OCI-LY3 (cell line): ENCODE results near the gene KRTAP10-8.

Experiments
- H2AFZ ChIP-seq: fragments of 200-600, 300-600 bp; shearing (Covaris generic); 2 replicates; pipeline ENCODE4 v1.6.0; 2014; ENCODE audit warnings: antibody characterized with exemption, low read depth, low read length
- H3K27ac ChIP-seq: fragments of 200-600, 300-600 bp; sonication (generic); 2 replicates; pipeline ENCODE4 v1.5.1; 2014; ENCODE audit warnings: mild to moderate bottlenecking, low read length, moderate library complexity, mixed read lengths
- H3K27me3 ChIP-seq: fragments of 200-600, 300-600 bp; sonication (generic); 2 replicates; pipeline ENCODE4 v1.6.1; 2014; ENCODE audit warnings: low read depth, low read length, mixed read lengths
- H3K36me3 ChIP-seq: fragments of 200-600, 300-600 bp; sonication (generic); replicated peaks from 2 replicates; pipeline ENCODE3; 2014; ENCODE audit warnings: low read depth, low read length, mixed read lengths
- H3K4me1 ChIP-seq: fragments of 300-600, 200-600 bp; sonication (generic); 2 replicates; pipeline ENCODE4 v1.6.1; 2014; ENCODE audit warnings: low read length, mixed read lengths
- H3K4me2 ChIP-seq: fragments of 200-600, 300-600 bp; sonication (generic); 2 replicates; pipeline ENCODE4 v1.6.1; 2014; ENCODE audit warnings: low read length, mixed read lengths
- H3K4me3 ChIP-seq: fragments of 300-600, 200-600 bp; sonication (generic); 2 replicates; pipeline ENCODE4 v1.5.1; 2014; ENCODE audit warnings: antibody characterized with exemption, mild to moderate bottlenecking, low read length, moderate library complexity
- H3K79me2 ChIP-seq: fragments of 300-600, 200-600 bp; shearing (Covaris generic); 2 replicates; pipeline ENCODE4 v1.6.1; 2014; ENCODE audit warnings: mild to moderate bottlenecking, low read length, mixed read lengths
- H3K9ac ChIP-seq: fragments of 300-600, 200-600 bp; shearing (Covaris generic); 2 replicates; pipeline ENCODE4 v1.6.0; 2014; ENCODE audit warnings: mild to moderate bottlenecking, low read length, moderate library complexity
- H3K9me3 ChIP-seq: fragments of 200-600, 300-600 bp; shearing (Covaris generic); 2 replicates; pipeline ENCODE4 v1.6.1; 2014; ENCODE audit warnings: low read length, mixed read lengths; ENCODE audit not compliant: insufficient read depth
- H4K20me1 ChIP-seq: fragments of 200-600, 300-600 bp; sonication (generic); 2 replicates; pipeline ENCODE4 v1.6.1; 2016; ENCODE audit warnings: low read length, mixed read lengths; ENCODE audit not compliant: insufficient read depth
- EZH2phosphoT487 ChIP-seq: fragments of 200-600 bp; shearing (Covaris generic); IDR thresholded peaks from 2 replicates; pipeline ENCODE4 v1.6.1; 2018; ENCODE audit warnings: antibody characterized with exemption, mixed run types, low read depth
- TF ChIP-seq, protein P1 (sequence below): fragments of 200-600, 300-600 bp; sonication (generic); IDR thresholded peaks from 2 replicates; pipeline ENCODE4 v1.5.1; 2014; ENCODE audit warnings: antibody characterized with exemption, low read length, low read depth

The KRTAP10-8 gene

GRCh38 chr21:44612029-44612486, at the start of gene KRTAP10-8:
KRTAP10-8 (plus strand) TSS chr21:44612079; CDS start chr21:44612101, 22 bp downstream.
- Histone ChIP-seq H3K79me2 (no peaks in the 10 kb centered on the region), H2AFZ (no peak within 1 kb of the TSS), H3K4me2 (no peak within 1 kb of the TSS), H3K9ac (no peak within 1 kb of the TSS), H3K27ac (no peak within 1 kb of the TSS), H3K36me3 (no peaks in the 10 kb centered on the region), H3K4me1 (no peaks in the 10 kb centered on the region), H3K27me3 (no peaks in the 10 kb centered on the region), H4K20me1 (no peaks in the 10 kb centered on the region), H3K9me3 (no peaks in the 10 kb centered on the region), H3K4me3 (no peak within 1 kb of the TSS)
- TF ChIP-seq, protein P1, sequence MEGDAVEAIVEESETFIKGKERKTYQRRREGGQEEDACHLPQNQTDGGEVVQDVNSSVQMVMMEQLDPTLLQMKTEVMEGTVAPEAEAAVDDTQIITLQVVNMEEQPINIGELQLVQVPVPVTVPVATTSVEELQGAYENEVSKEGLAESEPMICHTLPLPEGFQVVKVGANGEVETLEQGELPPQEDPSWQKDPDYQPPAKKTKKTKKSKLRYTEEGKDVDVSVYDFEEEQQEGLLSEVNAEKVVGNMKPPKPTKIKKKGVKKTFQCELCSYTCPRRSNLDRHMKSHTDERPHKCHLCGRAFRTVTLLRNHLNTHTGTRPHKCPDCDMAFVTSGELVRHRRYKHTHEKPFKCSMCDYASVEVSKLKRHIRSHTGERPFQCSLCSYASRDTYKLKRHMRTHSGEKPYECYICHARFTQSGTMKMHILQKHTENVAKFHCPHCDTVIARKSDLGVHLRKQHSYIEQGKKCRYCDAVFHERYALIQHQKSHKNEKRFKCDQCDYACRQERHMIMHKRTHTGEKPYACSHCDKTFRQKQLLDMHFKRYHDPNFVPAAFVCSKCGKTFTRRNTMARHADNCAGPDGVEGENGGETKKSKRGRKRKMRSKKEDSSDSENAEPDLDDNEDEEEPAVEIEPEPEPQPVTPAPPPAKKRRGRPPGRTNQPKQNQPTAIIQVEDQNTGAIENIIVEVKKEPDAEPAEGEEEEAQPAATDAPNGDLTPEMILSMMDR = no peak
- no peak for TF ChIP-seq EZH2phosphoT487

- Histone ChIP-seq H3K4me2 (no peak overlapping the region), H3K9me3 (no peaks in the 10 kb centered on the region), H4K20me1 (no peaks in the 10 kb centered on the region), H2AFZ (no peak overlapping the region), H3K4me1 (peaks cover 37% of the 10 kb centered on the region), H3K4me3 (no peak overlapping the region), H3K36me3 (no peaks in the 10 kb centered on the region), H3K27ac (peak overlapping the region; percentile 78; the same call in 1 of the 2 replicates), H3K79me2 (no peaks in the 10 kb centered on the region), H3K27me3 (no peaks in the 10 kb centered on the region), H3K9ac (no peak overlapping the region)
- TF ChIP-seq EZH2phosphoT487 = no peak
- TF ChIP-seq, protein P1 = no peak
Observed at GRCh38 chr21:44564099-44564498, 47.8 kb upstream of the KRTAP10-8 start.

DNA sequence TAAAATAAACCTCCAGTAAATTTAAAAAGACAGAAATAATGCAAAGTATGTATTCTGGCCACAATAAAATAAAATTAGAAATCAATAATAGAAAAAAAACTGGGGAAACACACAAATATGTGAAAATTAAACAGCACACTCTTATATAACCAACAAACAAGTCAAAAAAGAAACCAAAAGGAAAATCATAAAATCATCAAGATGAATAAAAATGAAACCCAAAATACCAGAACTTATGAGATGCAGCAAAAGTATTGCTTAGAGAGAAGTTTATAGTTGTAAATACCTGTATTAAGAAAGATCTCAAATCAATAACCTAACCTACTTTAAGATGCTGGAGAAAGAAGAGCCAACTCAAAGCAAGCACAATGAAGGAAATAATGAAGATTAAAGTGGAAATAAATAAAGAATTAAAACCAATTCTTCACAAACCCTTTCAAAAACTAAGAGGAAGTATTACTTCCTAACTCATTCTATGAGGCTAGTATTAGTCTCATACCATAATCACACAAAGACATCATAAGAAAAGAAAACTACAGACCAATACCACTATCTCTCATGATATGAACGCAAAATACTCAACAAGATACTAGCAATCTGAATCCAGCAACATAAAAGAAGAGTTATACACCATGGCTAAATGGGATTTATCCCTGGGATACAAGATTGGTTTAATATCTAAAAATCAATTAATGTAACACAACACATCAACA, 46.8 kb upstream of the KRTAP10-8 start:
- TF ChIP-seq, protein P1 = no peak
- TF ChIP-seq EZH2phosphoT487 = no peak
- peaks cover 34% of the 10 kb centered on the region for H3K4me1 ChIP-seq
- H3K79me2 ChIP-seq = no peaks in the 10 kb centered on the region
- H3K9me3 ChIP-seq = no peaks in the 10 kb centered on the region
- peak overlapping the region; percentile 12; the same call in 1 of the 2 replicates for H2AFZ ChIP-seq
- H3K4me2 ChIP-seq = peak overlapping the region; percentile 70
- peak overlapping the region; percentile 37 for H3K9ac ChIP-seq
- no peaks in the 10 kb centered on the region for H3K36me3 ChIP-seq
- H3K4me3 ChIP-seq = peak overlapping the region; percentile 39
- H3K27me3 ChIP-seq = no peaks in the 10 kb centered on the region
- H3K27ac ChIP-seq = peak overlapping the region; percentile 78
- H4K20me1 ChIP-seq = no peaks in the 10 kb centered on the region

- Histone ChIP-seq H3K9ac (no peak overlapping the region), H3K4me2 (peak overlapping the region; percentile 70; the same call in 1 of the 2 replicates)
- TF ChIP-seq EZH2phosphoT487 = no peak
- TF ChIP-seq, protein P1 = no peak
Observed at GRCh38 chr21:44566403-44566802, 45.5 kb upstream of the KRTAP10-8 start.

More at GRCh38 chr21:44566403-44566802, 45.5 kb upstream of the KRTAP10-8 start:
- Histone ChIP-seq H3K4me3 (no peak overlapping the region), H3K27me3 (no peaks in the 10 kb centered on the region), H3K27ac (no peak overlapping the region), H4K20me1 (no peaks in the 10 kb centered on the region), H3K79me2 (no peaks in the 10 kb centered on the region), H3K36me3 (no peaks in the 10 kb centered on the region), H3K9me3 (no peaks in the 10 kb centered on the region), H2AFZ (no peak overlapping the region), H3K4me1 (peaks cover 34% of the 10 kb centered on the region)
